Mesothelial cell of epicardium (in vitro differentiated cells): ENCODE data around the gene PTPN21. TPM values are rescaled to one million over a fixed set of nuclear protein-coding genes. Genes with fewer than 3 reads are reported as not detected.
A peak's percentile ranks its signal among the peaks of the same experiment; 100 is the strongest.

Experiments
- DNase-seq, 2 experiments: peaks; one replicate each; pipeline ENCODE4 v3.0.0; 2021; ENCODE audit warnings: low spot score in 2 of 2; ENCODE audit not compliant: unreplicated experiment in 2 of 2
- H3K27ac Mint-ChIP-seq: 2 replicates; pipeline ENCODE4 v1.8.0; 2021; ENCODE audit warnings: mixed read lengths
- H3K27me3 Mint-ChIP-seq: 2 replicates; pipeline ENCODE4 v1.8.0; 2021; ENCODE audit warnings: low read depth, mixed read lengths
- H3K36me3 Mint-ChIP-seq: 2 replicates; pipeline ENCODE4 v1.8.0; 2021; ENCODE audit warnings: mixed read lengths
- H3K4me1 Mint-ChIP-seq: 2 replicates; pipeline ENCODE4 v1.8.0; 2021; ENCODE audit warnings: mixed read lengths
- H3K4me3 Mint-ChIP-seq: 2 replicates; pipeline ENCODE4 v1.8.0; 2021; ENCODE audit warnings: mild to moderate bottlenecking, moderate library complexity, mixed read lengths
- H3K9me3 Mint-ChIP-seq: 2 replicates; pipeline ENCODE4 v1.8.0; 2021; ENCODE audit warnings: mixed read lengths
- total RNA-seq: library from RNA; stranded (reverse); gene quantifications from 3 replicates; pipeline ENCODE4 v1.2.1, GENCODE V29; 2021
- TF ChIP-seq, protein P1 (sequence below): fragments of 200-600 bp; sonication (generic); IDR thresholded peaks from one replicate; pipeline ENCODE4 v1.5.0; 2021; ENCODE audit warnings: antibody characterized with exemption; ENCODE audit not compliant: unreplicated experiment

The PTPN21 gene
- 31.3 to 34.0 TPM (median 31.5 TPM) in 3 replicates for total RNA-seq

DNA sequence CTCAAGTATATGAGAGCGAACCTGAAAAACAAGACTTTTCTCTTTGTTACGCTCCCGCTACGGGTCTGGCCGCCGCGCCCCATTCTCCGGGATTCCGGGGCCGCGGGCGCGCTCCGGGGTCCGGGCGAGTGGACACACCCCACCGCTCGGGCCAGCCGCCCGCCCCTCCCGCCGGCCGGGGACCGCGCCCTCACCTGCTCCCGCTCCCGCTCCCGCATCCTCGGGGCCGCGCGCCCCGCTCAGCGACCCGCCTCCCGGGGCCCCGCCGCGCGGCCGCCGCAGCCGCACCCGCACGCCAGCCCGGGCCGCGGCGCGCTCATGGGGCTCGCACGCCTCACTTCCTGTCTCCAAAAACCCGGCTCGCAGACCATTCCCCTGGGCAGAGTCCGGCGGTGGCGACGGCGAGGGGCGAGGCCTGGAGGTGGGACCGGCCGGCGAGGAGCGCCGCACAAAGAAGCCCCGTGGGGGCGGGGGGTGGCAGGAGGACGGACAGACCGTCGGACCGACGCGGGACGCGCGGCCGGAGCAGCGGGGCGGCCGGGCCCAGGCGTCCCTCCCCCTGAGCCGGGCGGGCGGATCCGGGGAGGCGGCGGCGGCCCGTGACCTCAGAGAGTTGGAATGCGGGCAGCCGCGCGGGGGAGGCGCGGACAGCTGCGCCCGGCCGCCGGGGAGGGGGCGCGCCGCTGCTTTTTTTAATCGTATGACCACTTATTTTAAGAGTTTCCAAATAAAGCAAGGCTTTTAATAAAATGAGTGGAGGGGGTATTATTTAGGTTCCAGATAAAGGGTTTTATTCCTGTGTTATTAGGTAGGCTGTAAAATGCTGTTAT lies at the start of gene PTPN21:
TSS of gene PTPN21 (minus strand) at position 551 of the 830 bp plus-strand sequence. CDS start 4,590 bp downstream, outside the sequence.
- peak; percentile 76 to 85 for DNase-seq
- H3K9me3 Mint-ChIP-seq = no peaks in the 10 kb centered on the region
- TF ChIP-seq, protein P1, sequence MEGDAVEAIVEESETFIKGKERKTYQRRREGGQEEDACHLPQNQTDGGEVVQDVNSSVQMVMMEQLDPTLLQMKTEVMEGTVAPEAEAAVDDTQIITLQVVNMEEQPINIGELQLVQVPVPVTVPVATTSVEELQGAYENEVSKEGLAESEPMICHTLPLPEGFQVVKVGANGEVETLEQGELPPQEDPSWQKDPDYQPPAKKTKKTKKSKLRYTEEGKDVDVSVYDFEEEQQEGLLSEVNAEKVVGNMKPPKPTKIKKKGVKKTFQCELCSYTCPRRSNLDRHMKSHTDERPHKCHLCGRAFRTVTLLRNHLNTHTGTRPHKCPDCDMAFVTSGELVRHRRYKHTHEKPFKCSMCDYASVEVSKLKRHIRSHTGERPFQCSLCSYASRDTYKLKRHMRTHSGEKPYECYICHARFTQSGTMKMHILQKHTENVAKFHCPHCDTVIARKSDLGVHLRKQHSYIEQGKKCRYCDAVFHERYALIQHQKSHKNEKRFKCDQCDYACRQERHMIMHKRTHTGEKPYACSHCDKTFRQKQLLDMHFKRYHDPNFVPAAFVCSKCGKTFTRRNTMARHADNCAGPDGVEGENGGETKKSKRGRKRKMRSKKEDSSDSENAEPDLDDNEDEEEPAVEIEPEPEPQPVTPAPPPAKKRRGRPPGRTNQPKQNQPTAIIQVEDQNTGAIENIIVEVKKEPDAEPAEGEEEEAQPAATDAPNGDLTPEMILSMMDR = no peak
- H3K27me3 Mint-ChIP-seq = no peaks in the 10 kb centered on the region
- peaks cover 33% of the 10 kb centered on the region for H3K4me1 Mint-ChIP-seq
- H3K36me3 Mint-ChIP-seq = no peaks in the 10 kb centered on the region
- peak within 1 kb of the TSS; percentile 86 for H3K4me3 Mint-ChIP-seq
- peak within 1 kb of the TSS; percentile 96 for H3K27ac Mint-ChIP-seq

DNA sequence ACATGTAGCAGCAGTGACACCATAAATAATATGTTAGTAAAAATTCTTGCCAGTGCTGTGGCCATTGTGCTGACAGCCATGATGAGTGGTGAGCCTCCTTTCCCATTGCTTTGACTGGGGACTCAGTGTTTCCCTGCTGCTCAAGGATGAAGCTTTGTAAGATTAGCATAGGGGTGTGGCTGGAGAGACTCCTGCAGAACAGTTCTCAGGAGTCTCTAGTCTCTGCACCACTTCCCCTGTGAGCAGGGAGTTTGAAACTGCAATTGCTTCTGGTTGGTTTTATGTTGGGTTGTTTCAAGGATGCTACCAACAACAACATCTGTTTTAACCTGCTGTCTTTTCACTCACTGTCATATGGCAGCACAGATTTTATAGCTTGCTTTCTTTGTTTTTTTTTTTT lies 49.4 kb upstream of the PTPN21 start:
- no peak overlapping the region for H3K27ac Mint-ChIP-seq
- H3K27me3 Mint-ChIP-seq = no peaks in the 10 kb centered on the region
- TF ChIP-seq, protein P1 = no peak
- DNase-seq = no peak
- no peaks in the 10 kb centered on the region for H3K9me3 Mint-ChIP-seq
- H3K36me3 Mint-ChIP-seq = peaks cover 53% of the 10 kb centered on the region
- no peak overlapping the region for H3K4me3 Mint-ChIP-seq
- no peaks in the 10 kb centered on the region for H3K4me1 Mint-ChIP-seq

DNA sequence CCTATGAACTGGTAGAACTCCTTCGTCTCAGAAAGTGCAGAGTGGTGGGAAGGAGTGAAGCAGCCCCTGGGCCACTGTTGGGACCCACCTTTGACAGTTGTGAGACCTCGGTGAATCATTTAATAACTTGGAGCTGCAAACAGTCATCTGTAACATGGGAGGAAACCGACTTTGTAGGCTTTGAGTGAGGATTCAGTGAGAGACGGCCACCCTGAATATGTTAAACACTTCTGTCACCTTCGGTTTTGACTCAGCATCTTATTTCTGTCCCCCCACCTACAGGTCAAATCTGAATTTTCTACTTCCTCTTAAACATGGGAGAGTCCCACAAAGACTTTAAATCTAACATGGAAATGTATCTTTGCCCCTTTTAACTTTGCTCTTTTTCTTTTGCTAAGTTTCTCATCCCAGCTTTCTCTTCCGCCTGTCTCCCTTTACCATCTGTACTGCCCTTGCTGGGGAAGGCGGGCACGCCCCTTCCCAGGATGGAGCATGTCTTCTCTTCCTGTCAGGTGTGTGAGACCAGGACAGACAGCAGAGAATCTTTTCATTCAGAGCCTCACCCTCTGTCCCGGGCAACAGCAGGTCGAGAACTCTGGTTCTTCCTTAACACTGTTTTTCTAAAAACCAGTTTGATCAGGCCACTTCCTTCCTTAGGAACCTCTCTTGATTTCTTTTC lies 45.1 kb upstream of the PTPN21 start:
- TF ChIP-seq, protein P1 = no peak
- no peak overlapping the region for H3K4me3 Mint-ChIP-seq
- peaks cover 61% of the 10 kb centered on the region for H3K36me3 Mint-ChIP-seq
- no peaks in the 10 kb centered on the region for H3K9me3 Mint-ChIP-seq
- H3K27me3 Mint-ChIP-seq = no peaks in the 10 kb centered on the region
- H3K27ac Mint-ChIP-seq = peak overlapping the region; percentile 19
- peaks cover 7% of the 10 kb centered on the region for H3K4me1 Mint-ChIP-seq
- no peak for DNase-seq

DNA sequence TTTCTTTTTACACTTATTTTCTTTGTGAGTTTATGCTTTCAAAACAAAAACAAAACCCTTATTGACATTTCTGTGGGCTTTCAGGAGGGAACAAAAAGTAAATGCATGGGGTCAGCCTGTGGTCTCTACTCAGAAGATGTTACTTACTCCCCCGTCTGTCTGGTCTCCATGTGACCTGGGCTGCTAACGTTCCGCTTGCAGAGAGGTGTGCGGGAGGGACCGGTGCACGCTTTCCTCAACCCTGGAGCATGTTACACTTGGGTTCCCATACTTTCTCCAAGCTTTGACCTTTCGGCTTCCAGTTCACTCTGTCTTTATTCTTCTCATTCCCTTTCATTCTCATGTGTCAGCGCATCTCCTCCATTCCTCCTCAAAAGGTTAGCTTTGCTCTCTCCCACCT lies 44.5 kb upstream of the PTPN21 start:
- Mint-ChIP-seq H3K27ac (no peak overlapping the region), H3K27me3 (no peaks in the 10 kb centered on the region), H3K36me3 (peaks cover 64% of the 10 kb centered on the region), H3K9me3 (no peaks in the 10 kb centered on the region), H3K4me1 (peaks cover 7% of the 10 kb centered on the region), H3K4me3 (no peak overlapping the region)
- TF ChIP-seq, protein P1 = no peak
- no peak for DNase-seq

DNA sequence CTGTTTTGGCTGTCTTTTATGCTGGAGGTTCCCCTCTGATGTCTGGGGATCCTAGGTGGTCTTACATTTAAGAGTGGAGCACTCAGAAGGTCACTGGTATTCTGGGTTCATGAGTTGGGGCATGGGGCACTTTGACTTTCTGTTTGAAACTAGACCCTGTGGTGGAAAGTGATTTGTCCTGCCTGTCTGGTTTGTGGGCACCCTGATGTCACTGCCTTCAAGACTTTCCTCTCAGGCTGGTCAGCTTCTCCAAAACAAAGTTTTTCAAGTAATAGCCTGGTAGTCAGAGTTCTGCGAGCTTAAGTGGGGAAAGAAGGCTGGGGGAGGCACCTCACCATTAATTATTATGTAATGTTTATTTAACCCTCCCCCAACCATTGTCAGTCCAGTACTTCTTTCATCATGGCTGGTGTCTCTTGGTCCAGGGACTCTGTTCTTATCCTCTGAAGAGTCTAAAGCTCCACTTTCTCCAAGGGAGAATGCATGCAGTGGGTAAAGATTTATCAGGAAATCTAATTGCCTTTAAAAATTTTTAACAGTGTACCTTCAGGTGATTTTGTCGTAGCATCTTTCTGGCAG lies 43.4 kb upstream of the PTPN21 start:
- DNase-seq = no peak
- Mint-ChIP-seq H3K36me3 (peaks cover 64% of the 10 kb centered on the region), H3K27ac (peak overlapping the region; percentile 48), H3K4me1 (peaks cover 7% of the 10 kb centered on the region), H3K9me3 (no peaks in the 10 kb centered on the region), H3K27me3 (no peaks in the 10 kb centered on the region), H3K4me3 (no peak overlapping the region)
- TF ChIP-seq, protein P1 = no peak
